A549 treated with AZD2906 at 1 μM for 4 hours (cell line): ENCODE results near the gene AQP11. TPM values are rescaled to one million over a fixed set of nuclear protein-coding genes. Genes with fewer than 3 reads are reported as not detected.

ENCODE experiments used
- total RNA-seq: library from RNA; stranded (reverse); fragments of 200-300 nt; extraction: Qiagen RNA extraction; gene quantifications from 5 replicates; pipeline ENCODE4 v1.2.3, GENCODE V29; 2022

The AQP11 gene
- total RNA-seq, result 1.1 to 1.5 TPM (median 1.4 TPM) in 5 replicates

GRCh38 chr11:77589521-77590193 lies at the start of gene AQP11:
Gene AQP11 (plus strand): TSS chr11:77589953. CDS start chr11:77589993, 40 bp downstream.

GRCh38 chr11:77637345-77638165 lies 47.8 kb downstream of the AQP11 start, which contains the start of gene CLNS1A:
Gene CLNS1A (minus strand): TSS chr11:77637794. CDS start chr11:77637714, 80 bp downstream.

Other genes starting within 250 kb of the AQP11 start
- gene PAK1, start 115.9 kb upstream of the AQP11 start, total RNA-seq, result 20.0 to 21.2 TPM (median 20.4 TPM) in 5 replicates
- gene CLNS1A, start 47.8 kb downstream of the AQP11 start, total RNA-seq, result 138 to 171 TPM (median 144 TPM) in 5 replicates
- gene RSF1, start 230.8 kb downstream of the AQP11 start, total RNA-seq, result 11.1 to 20.2 TPM (median 14.2 TPM) in 5 replicates
- 26.1 to 32.8 TPM (median 29.5 TPM) in 5 replicates for gene AAMDC, start 231.2 kb downstream of the AQP11 start, total RNA-seq